HG02763 (cell line): ENCODE results near the gene CREBL2.
"Not testable (repeated sequence)": the region's sequence is repeated elsewhere in the genome, so short reads cannot be mapped to it uniquely, and the experiment has no call there.

Source experiments
- ATAC-seq: cut with Tn5 transposase; IDR thresholded peaks from one replicate; pipeline ENCODE4 v1.9.1; 2021; ENCODE audit warnings: mild to moderate bottlenecking, moderate library complexity; ENCODE audit not compliant: unreplicated experiment

Gene CREBL2

DNA sequence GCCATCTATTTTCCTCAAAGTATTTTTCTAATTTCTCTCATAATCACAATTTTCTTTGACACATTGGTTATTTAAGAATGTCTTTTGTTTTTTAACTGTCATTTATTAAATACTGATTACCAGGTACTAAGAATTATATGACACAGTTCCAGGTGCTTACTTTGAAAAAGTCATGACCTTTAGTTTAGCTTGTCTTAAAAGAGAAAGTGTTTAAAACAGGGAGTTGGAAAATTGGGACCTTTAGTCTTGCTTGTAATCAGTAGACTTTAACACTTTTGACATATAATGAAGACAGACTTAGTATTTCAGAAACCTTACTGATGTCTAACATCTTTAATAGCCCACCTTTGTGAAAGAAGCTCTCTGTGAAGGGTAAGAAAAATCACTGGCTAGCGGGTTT is 19.2 kb downstream of the CREBL2 start:
- no peak for ATAC-seq

DNA sequence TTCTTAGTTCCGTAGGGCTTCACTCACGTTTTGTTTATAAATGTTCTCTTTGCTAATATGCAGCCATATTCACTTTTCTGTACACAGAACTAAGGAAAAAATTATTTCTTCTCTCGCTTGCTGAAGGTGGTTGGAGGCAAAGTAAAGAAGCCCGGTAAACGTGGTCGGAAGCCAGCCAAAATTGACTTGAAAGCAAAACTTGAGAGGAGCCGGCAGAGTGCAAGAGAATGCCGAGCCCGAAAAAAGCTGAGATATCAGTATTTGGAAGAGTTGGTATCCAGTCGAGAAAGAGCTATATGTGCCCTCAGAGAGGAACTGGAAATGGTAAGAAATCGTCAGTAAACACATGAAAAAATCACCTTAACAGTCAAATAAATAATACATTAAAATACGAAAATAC is 24.0 kb downstream of the CREBL2 start:
- ATAC-seq = no peak

DNA sequence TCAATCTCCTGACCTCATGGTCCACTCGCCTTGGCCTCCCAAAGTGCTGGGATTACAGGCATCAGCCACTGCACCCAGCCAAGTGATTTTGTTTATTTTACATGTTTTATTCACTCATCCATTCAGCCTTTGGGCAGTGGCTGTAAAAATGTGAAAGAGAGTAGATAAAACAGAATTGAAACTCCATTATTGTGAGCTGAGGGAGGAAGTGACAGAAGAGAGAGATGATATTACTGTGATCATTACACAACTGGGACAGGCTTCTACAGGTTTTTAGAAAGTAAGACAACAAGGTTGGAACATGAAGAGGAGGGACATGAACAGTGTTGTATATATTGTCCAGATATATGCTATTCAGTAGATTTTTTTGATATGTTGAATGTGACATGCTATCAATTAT is 25.0 kb downstream of the CREBL2 start:
- ATAC-seq = no peak

DNA sequence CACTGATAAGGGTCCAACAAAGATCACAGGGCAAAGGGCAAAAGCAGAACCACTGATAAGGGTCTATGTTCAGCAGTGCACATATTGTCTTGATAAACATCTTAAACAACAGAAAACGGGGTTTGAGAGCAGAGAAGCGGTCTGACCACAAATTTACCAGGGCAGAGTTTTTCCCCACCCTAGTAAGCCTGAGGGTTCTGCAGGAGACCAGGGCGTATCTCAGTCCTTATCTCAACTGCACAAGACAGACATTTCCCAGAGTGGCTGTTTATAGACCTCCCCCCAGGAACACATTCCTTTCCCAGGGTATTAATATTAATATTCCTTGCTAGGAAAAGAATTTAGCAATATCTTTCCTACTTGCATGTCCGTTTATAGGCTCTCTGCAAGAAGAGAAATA is 28.3 kb downstream of the CREBL2 start:
- ATAC-seq = not testable (repeated sequence)

DNA sequence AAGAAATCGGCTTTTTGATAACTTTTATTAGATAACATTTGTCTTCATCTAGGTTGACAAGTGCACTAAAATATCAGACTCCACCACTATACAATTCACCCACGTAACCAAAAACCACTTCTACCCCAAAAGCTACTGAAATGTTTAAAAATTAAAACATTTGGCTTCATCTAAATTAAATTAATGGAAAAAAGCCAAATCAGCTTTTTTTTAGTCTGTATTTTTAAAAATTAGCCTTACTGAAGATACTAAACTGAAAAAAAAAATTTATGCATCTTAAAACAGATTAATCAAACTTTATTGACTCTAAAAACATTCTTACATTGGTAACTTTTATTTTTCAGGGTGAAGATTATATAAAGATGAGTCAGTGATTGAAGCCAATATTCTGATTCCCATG is 30.0 kb downstream of the CREBL2 start:
- no peak for ATAC-seq

DNA sequence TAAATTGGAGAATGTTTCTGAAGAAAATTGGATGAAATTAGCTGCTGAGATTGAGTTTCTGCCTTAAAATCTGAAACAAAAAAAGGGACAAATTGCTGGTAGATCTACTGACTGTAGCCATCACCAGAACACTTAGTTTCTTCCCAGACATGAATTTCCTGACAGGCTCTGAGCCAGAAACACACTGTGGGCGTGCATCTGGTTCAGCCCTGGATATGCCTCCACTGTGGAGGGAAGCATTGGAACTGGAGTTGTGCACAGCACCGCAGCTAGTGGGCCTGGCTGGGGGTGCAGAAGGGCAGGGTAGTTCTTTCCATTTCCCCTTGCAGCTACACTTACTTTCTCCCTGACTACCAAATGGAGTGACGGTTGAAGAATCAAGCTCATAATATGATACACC is 31.2 kb downstream of the CREBL2 start:
- no peak for ATAC-seq

DNA sequence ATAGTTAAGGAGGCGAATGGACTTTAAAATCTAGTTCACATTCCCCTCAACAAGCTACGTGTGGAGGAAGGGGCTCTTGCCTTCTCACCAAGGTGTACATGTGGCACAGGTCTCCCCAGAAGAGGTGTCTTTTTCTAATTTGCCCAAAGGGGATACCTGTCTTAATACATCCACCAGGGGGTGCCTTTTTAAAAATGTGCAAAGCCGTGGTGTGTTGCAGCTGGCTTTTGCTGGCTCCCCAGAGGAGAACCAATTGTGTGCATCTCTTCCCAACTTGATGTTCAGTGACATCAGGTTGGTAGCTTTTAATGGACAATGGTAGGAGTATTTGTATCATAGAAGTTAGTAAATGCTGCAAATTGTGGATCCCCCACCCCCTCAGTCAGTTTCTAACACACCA is 33.8 kb downstream of the CREBL2 start:
- no peak for ATAC-seq

DNA sequence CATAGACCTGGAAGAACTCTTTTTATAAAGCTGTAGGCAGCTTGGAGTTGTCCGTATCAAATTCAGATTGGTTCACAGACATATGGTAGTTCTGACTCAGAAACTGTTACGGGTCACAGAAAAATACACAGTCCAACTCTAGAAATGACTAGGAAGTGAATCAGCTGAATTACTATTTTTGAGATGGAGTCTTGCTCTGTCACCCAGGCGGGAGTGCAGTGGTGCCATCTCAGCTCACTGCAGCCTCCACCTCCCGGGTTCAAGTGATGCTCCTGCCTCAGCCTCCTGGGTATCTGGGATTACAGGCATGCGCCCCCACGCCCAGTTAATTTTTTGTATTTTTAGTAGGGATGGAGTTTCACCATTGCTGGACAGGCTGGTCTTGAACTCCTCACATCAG is 34.3 kb downstream of the CREBL2 start:
- ATAC-seq = not testable (repeated sequence)

DNA sequence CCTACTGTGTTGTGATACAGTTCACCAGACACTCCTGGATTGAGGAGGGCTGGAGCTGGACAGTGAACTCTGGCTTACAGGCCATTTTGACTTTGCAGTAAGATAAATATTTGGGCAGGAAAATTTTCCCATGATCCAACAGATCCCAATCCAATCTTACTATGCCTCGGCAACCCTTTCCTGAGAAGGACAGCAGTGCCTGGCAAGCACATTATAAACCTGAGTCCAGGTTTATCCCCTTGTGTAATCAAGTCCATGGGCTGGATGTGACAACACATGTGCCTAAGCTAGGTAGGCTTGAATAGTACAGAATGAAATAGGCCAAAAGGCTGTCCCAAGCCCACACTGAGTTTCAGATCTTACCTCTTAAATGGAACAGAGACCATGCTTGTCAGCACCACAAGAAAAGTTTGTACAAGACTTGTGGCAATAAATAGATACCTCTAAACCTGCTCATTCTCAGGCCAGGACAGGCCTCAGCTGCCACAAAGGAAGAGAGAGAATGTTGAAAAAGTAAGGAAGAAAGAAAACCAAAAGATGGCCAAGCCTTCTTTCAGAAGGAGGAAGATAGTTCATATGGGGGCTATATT is 34.9 kb downstream of the CREBL2 start:
- no peak for ATAC-seq

DNA sequence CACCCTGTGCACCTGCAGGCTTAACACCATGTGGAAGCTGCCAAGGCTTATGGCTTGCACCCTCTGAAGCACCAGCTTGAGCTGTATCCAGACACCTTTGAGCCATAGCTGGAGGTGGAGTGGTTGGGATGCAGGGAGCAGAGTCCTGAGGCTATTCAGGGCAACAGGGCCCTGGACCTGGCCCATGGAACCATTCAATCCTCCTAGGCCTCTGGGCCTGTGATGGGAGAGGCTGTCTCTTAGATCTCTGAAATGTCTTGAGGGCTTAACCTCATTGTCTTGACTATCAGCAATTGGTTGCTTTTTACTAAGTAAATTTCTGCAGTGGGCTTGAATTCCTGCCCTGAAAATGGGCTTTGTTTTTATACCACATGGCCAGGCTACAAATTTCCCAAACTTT is 36.6 kb downstream of the CREBL2 start:
- no peak for ATAC-seq

DNA sequence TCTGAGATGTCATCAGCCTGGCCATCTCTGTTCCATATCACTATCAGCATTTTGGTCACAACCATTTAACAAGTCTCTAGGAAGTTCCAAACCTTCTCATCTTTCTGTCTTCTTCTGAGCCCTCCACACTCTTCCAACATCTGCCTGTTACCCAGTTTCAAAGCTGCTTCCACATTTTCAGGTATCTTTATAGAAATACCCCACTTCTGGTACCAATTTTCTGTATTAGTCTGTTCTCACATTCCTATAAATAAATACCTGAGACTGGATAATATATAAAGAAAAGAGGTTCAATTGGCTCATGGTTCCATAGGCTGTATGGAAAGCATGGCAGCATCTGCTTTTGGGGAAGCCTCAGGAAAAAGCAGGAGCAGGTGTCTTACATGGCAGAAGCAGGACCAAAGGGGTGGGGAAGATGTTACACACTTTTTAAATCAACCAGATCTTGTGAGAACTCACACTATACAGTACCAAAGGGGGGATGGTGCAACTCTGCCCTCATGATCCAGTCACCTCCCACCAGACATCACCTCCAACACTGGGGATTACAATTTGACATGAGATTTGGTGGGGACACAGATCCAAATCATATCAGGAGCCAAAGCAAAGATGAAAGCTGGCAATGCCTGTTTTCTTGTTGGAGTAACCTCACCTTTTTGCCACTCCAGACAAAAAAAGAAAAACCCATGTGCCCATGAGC is 37.4 kb downstream of the CREBL2 start:
- no peak for ATAC-seq

DNA sequence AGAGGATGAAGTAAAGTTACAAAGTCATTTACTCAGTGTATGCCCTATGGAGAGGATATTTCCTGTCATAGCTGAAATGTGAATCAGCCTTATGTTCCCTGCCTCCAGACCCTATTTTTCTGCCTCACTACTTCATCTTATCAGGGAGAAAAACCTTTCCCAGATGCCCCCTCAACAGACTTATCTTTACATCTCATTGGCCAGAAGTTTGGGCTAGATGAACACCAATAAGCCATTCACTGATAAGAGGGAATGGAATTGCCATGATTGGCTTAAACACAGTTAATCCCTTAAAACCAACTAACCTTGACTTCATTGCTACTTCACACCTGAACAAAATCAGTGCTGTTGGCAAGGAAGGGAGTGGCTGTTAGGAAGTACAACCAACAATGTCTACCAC is 40.1 kb downstream of the CREBL2 start:
- ATAC-seq = no peak

DNA sequence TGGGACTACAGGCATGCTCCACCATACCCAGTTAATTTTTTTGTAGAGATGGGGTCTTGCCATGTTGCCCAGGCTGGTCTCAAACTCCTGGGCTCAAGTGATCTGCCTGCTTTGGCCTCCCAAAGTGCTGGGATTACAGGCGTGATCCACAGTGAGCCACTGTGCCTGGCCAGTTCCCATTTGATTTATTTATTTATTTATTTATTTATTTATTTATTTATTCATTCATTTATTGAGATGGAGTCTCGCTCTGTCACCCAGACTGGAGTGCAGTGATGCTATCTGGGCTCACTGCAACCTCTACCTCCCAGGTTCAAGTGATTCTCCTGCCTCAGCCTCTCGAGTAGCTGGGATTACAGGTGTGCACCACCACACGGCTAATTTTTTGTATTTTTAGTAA is 41.0 kb downstream of the CREBL2 start:
- ATAC-seq = not testable (repeated sequence)

DNA sequence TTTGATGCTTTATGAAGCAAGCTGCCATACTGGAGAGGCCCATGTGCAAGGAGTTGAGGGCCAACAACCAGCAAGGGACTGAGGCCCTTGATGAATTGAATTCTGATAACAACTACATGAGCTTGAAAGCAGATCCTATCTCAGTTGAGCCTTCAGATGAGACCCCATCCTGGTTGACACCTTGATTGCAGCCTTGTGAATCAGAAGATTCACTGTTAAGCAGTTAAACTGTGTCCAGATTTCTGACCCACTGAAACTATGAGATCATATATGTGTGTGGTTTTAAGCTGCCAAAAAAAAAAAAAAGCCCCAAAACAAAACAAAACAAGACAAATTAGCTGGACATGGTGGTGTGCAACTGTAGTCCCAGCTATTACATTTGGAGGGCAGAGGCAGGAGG is 42.2 kb downstream of the CREBL2 start:
- no peak for ATAC-seq

DNA sequence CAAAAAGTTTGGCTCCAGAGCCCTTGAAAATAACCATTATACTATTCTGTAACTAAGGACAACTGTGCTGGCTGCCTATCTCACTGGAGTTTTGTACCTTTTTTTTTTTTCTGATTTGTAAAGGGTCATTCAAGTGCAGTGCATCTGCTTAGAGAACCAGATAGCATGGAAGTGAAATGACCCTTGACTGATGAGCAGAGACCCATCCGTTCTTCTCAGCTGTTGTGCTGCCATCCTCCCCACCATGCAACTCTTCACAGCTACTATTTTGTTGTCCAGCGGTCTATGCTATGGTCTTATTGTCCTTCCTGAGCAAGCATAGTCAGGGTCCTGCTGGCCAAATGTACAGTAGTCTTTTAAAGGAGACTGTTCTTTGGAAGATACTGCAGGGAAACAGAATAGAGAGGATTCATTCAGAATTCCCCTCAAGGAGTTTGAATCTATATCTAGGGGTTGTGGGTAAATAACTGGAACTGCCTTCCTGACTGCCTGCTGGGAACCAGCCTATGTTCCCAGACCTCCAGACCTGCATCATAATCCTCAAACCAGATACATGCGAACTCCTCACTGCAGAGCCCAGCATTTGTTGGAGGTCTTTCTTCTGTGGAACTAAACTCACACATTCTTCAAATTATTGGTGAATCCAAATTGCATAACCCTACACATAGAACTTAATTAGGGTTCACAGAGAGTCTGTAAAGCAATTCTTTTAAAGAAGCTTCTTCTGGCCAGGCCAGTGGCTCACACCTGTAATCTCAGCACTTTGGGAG is 43.2 kb downstream of the CREBL2 start:
- no peak for ATAC-seq

DNA sequence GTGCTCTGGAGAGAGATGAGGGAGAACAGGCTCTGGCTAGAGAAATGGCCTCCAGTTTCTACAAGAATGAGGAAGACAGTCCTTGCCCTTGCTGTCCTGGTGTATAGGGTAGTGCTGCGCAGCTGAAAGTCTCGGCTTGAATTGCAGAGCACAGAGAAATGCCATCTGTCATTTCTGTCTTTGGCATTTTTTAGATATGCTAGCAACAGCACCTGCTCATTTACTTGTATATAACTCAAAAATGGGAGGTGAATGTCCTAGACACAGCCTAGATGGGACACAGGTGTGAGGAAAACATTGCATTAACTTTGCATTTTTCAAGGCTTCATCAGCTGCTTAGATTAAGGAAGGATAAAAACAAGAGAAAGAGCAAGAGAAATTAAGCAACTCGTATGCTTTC is 48.5 kb downstream of the CREBL2 start:
- ATAC-seq = no peak

DNA sequence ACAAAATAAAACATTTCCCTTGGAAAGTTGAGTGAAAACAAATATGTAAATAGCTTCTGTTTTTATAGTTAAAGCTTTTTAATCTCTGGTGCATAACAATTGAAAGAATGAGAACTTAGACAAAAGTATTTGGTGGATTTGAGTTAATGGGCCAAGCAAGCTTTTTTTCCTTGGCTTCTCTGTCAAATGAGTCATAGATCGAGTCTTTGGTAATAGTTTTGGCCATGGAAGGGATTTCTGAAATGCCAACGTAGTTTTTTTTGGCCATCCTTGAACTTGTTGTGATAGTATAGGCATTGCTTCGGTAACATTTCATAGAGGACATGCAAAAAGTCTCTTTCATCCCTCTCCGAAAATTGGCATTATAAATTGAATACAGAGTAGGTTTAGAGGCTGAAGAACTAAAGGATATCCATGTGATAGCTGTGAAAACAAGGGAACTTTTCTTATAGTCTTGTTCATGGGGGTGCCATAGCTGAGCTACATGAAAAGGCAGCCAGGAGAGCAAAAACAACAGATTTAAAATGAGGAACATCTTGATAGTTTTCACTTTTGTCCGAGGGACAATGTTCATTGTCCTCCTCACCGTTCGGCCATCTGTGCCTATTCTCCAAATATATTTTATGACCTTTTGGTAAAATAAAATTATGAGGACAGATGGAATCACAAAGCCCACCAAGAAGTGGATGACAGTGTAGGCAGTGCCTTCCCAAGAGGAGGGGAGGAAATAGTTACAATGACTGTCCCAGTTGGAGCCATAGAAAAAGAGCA is 49.6 kb downstream of the CREBL2 start:
- ATAC-seq = no peak

DNA sequence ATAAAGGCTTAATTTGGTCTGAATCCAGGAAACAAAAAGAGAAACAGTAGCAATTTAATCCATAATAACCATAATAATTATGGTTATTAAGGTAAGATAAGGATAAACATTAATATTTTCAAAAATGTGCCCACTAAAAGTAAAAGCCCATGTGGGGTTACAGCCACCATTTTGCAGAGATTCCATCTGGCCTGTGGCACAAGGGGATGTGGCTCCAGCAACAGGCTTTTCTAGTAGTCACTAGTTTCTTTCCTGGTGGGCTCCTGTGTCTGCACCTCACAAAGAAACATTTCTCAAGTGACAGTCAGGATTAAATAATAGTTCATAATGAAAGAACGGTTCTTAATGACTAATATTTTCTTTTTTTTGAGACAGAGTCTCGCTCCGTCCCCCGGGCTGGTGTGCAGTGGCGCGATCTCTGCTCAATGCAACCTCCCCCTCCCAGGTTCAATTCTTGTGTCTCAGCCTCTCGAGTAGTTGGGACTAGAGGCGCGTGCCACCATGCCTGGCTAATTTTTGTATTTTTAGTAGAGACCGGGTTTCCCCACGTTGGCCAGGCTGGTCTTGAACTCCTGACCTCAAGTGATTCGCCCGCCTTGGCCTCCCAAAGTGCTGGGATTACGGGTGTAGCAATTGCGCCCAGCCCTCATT is 52.1 kb downstream of the CREBL2 start:
- ATAC-seq = no peak

DNA sequence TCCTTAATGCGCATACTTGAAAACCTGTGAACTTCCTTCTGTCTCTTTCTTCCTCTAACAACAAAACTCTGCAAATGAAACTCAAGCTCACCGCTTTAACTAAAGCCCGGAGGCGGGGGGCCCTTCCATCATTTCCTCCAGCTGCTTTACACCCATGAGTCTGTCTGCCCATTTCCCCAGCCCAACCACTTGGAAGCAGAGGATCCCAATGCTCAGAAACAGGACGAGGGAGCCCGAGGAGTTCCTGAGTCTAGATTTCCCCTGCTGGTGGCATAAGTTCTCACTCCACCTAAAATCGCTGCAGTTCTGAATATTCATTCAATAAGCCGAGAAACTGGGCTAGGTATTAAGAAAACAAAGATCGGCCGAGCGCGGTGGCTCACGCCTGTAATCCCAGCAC is 53.5 kb downstream of the CREBL2 start:
- ATAC-seq = no peak

DNA sequence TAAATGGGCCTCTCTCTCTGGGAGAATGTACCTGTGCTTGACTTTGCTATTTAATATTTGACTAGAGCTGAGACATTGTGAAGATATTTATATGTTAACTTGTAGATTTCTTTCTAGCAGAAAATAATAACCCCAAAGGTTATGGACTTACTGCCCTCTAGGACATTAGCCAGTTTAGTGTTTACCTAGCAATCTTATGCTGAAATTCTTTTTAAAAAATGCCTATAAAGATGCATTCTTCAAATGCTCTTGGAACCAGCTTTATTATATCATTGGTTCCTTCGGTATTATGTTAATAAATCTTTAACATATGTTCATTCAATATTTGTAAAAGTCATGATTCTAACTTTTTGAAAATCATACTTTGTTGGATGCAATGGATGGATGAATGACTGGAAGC is 56.3 kb downstream of the CREBL2 start:
- no peak for ATAC-seq

DNA sequence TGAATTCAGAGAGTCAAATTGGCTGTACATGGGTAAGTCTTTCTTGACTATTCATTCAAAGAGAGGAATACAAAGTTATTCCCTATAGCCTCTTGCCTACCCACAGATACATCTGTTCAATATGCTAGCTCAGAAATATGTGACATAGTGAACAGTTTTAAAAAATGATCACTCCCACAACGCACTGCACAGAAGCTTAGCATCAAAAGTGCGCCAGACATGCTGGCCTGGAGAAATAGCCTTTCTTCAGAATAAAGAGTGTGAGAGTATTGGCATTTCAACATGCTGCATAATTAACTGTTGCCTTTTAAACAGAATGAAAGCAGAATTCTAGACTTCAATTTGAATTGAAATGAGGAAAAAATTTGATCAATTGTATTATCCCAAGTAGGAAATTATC is 57.3 kb downstream of the CREBL2 start:
- no peak for ATAC-seq
